Neuronal stem cell (in vitro differentiated cells): ENCODE data around the gene SNX2.
"Not testable (repeated sequence)": the region's sequence is repeated elsewhere in the genome, so short reads cannot be mapped to it uniquely, and the experiment has no call there.

Source experiments
- DNase-seq: peaks from one replicate; pipeline ENCODE4 v3.0.0-alpha.2; 2013; ENCODE audit warnings: low spot score
- H2AFZ ChIP-seq: one replicate; pipeline ENCODE4 v1.6.1; 2013; ENCODE audit warnings: mild to moderate bottlenecking, low read length, inconsistent platforms
- H2AK5ac ChIP-seq: 2 replicates; pipeline ENCODE4 v1.6.1; 2013; ENCODE audit warnings: low read depth, mild to moderate bottlenecking, inconsistent platforms, low read length, moderate library complexity, mixed read lengths
- H2BK120ac ChIP-seq: 2 replicates; pipeline ENCODE4 v1.6.1; 2013; ENCODE audit warnings: low read depth, mild to moderate bottlenecking, inconsistent platforms, low read length, moderate library complexity, mixed read lengths
- H2BK12ac ChIP-seq: one replicate; pipeline ENCODE4 v1.6.1; 2013; ENCODE audit warnings: low read length, inconsistent platforms
- H2BK15ac ChIP-seq: 2 replicates; pipeline ENCODE4 v1.6.1; 2013; ENCODE audit warnings: mild to moderate bottlenecking, low read length, inconsistent platforms, mixed read lengths
- H2BK5ac ChIP-seq: one replicate; pipeline ENCODE4 v1.6.1; 2013; ENCODE audit warnings: inconsistent platforms, mild to moderate bottlenecking, low read length, moderate library complexity
- H3K14ac ChIP-seq: one replicate; pipeline ENCODE4 v1.6.1; 2013; ENCODE audit warnings: low read length, inconsistent platforms
- H3K18ac ChIP-seq: 2 replicates; pipeline ENCODE4 v1.6.1; 2013; ENCODE audit warnings: low read length, inconsistent platforms
- H3K23ac ChIP-seq: 2 replicates; pipeline ENCODE4 v1.6.1; 2013; ENCODE audit warnings: low read depth, mild to moderate bottlenecking, mixed read lengths, low read length, inconsistent platforms; ENCODE audit not compliant: poor library complexity
- H3K27ac ChIP-seq: replicated peaks from 3 replicates; pipeline ENCODE4 v1.5.1; 2013; ENCODE audit warnings: low read length, inconsistent platforms
- H3K27me3 ChIP-seq, 3 experiments: 2 replicates each; pipeline ENCODE4 v1.6.1; 2013; ENCODE audit warnings: low read length in 3 of 3, mild to moderate bottlenecking in 2 of 3, inconsistent platforms in 1 of 3, low read depth in 1 of 3, mixed read lengths in 1 of 3, moderate library complexity in 1 of 3; ENCODE audit not compliant: control insufficient read depth in 3 of 3, insufficient read depth in 3 of 3
- H3K36me3 ChIP-seq, 2 donors: replicated peaks in 1 of 2; 2 replicates each; pipeline ENCODE4 v1.6.1; 2013; ENCODE audit warnings: low read length in 2 of 2; ENCODE audit not compliant: control insufficient read depth in 2 of 2, insufficient read depth in 2 of 2
- H3K4ac ChIP-seq: 2 replicates; pipeline ENCODE4 v1.6.1; 2013; ENCODE audit warnings: inconsistent platforms, mild to moderate bottlenecking, low read length, moderate library complexity
- H3K4me1 ChIP-seq, 2 donors: 1 replicate in 1 of 2; 2 replicates in 1 of 2; pipeline ENCODE4 v1.6.1; 2013; ENCODE audit warnings: low read length in 2 of 2, low read depth in 1 of 2; ENCODE audit not compliant: control insufficient read depth in 2 of 2, insufficient read depth in 1 of 2
- H3K4me2 ChIP-seq: one replicate; pipeline ENCODE4 v1.6.1; 2013; ENCODE audit warnings: mild to moderate bottlenecking, low read length, inconsistent platforms; ENCODE audit not compliant: insufficient read depth, poor library complexity, severe bottlenecking
- H3K4me3 ChIP-seq, 2 donors: 2 replicates each; pipeline ENCODE4 v1.5.1; 2013; ENCODE audit warnings: low read length in 2 of 2, mild to moderate bottlenecking in 2 of 2, inconsistent platforms in 1 of 2, moderate library complexity in 1 of 2
- H3K79me1 ChIP-seq: one replicate; pipeline ENCODE4 v1.6.1; 2013; ENCODE audit warnings: low read depth, mild to moderate bottlenecking, inconsistent platforms, low read length, moderate library complexity
- H3K9ac ChIP-seq: one replicate; pipeline ENCODE4 v1.6.1; 2013; ENCODE audit warnings: mild to moderate bottlenecking, low read depth, low read length, inconsistent platforms; ENCODE audit not compliant: poor library complexity
- H3K9me3 ChIP-seq, 2 donors: replicated peaks in 1 of 2; 2 replicates each; pipeline versions ENCODE3 to v1.6.1; 2013; ENCODE audit warnings: low read length in 2 of 2, mild to moderate bottlenecking in 2 of 2, inconsistent platforms in 1 of 2, low read depth in 1 of 2, mixed read lengths in 1 of 2, moderate library complexity in 1 of 2; ENCODE audit not compliant: control insufficient read depth in 2 of 2, insufficient read depth in 1 of 2
- H4K8ac ChIP-seq: one replicate; pipeline ENCODE4 v1.6.1; 2013; ENCODE audit warnings: low read depth, mild to moderate bottlenecking, inconsistent platforms, low read length, moderate library complexity
- H4K91ac ChIP-seq: one replicate; pipeline ENCODE4 v1.6.1; 2013; ENCODE audit warnings: low read length, low read depth, mild to moderate bottlenecking, inconsistent platforms; ENCODE audit not compliant: poor library complexity
- WGBS, 2 donors: extraction: QIAGEN DNeasy Blood & Tissue Kit; methylation state at CpG; one replicate each; pipeline ENCODE4 v1.1.7; 2013; ENCODE audit warnings: missing lambda C conversion rate in 2 of 2, mixed read lengths in 1 of 2; ENCODE audit not compliant: insufficient read length in 2 of 2, insufficient replicate concordance in 1 of 2; ENCODE audit errors: extremely low coverage in 2 of 2; 5-methylcytosine and 5-hydroxymethylcytosine counted together

SNX2 gene

DNA sequence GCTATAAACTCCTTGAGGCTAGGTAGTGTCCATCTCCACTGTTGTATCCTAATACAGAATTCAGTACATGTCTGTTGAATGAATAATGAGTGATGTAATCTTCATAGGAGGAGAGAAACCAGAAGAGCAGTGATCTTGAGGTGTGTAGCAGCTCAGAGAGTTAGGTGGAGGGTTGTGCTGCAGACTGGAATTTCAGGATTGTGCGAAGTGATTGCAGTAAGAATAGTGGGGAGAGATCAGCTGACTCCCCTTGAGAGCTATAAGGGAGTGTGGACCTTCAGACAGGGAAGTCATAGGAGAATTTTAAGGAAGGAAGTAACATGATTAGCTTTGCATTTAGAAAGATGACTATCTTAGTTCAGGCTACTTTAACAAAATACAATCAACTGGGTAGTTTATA is 74.9 kb downstream of the SNX2 start:
- no peak overlapping the region for H3K9ac ChIP-seq
- H2AK5ac ChIP-seq = no peak overlapping the region
- no peaks in the 10 kb centered on the region for H3K9me3 ChIP-seq
- H3K4ac ChIP-seq = no peak overlapping the region
- H3K14ac ChIP-seq = no peak overlapping the region
- H3K18ac ChIP-seq = no peak overlapping the region
- H3K4me3 ChIP-seq = no peak overlapping the region
- no peak overlapping the region for H2BK120ac ChIP-seq
- no peak overlapping the region for H2BK5ac ChIP-seq
- H2BK15ac ChIP-seq = no peak overlapping the region
- H3K36me3 ChIP-seq = no peaks in the 10 kb centered on the region
- no peak overlapping the region for H3K23ac ChIP-seq
- no peak overlapping the region for H4K8ac ChIP-seq
- H3K4me2 ChIP-seq = no peak overlapping the region
- no peak overlapping the region for H3K27ac ChIP-seq
- no peak overlapping the region for H4K91ac ChIP-seq
- no peak for DNase-seq
- no peaks in the 10 kb centered on the region for H3K79me1 ChIP-seq
- peaks cover 2 to 6% of the 10 kb centered on the region in 2 donors for H3K4me1 ChIP-seq
- no peak overlapping the region for H2BK12ac ChIP-seq
- no peak overlapping the region for H2AFZ ChIP-seq
- no CpG with 5 or more reads among the region's 1 CpG for WGBS, 2 donors
- H3K27me3 ChIP-seq = peaks cover 0 to 3% (median 0%) of the 10 kb centered on the region in 3 experiments

DNA sequence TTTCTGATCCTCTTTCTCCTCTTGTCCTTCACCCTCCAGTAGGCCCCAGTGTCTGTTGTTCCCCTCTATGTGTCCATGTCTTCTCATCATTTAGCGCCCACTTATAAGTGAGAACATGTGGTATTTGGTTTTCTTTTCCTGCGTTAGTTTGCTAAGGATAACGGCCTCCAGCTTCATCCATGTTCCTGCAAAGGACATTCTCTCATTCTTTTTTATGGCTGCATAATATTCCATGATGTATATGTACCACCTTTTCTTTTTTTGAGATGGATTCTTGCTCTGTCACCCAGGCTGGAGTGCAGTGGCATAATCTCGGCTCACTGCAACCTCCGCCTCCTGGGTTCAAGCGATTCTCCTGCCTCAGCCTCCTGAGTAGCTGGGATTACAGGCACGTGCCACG is 82.7 kb downstream of the SNX2 start:
- H3K4me2 ChIP-seq, H2BK12ac ChIP-seq, H3K4me3 ChIP-seq, H2BK120ac ChIP-seq, H3K18ac ChIP-seq, H3K9me3 ChIP-seq, H3K36me3 ChIP-seq, H3K14ac ChIP-seq, H3K23ac ChIP-seq, H4K91ac ChIP-seq, H3K9ac ChIP-seq, H2BK15ac ChIP-seq, H3K27me3 ChIP-seq, H2BK5ac ChIP-seq, H3K4me1 ChIP-seq, H3K79me1 ChIP-seq, H3K27ac ChIP-seq, H4K8ac ChIP-seq, H3K4ac ChIP-seq, H2AK5ac ChIP-seq, DNase-seq, H2AFZ ChIP-seq: not testable (repeated sequence)
- WGBS, 2 donors = no CpG with 5 or more reads among the region's 8 CpGs

DNA sequence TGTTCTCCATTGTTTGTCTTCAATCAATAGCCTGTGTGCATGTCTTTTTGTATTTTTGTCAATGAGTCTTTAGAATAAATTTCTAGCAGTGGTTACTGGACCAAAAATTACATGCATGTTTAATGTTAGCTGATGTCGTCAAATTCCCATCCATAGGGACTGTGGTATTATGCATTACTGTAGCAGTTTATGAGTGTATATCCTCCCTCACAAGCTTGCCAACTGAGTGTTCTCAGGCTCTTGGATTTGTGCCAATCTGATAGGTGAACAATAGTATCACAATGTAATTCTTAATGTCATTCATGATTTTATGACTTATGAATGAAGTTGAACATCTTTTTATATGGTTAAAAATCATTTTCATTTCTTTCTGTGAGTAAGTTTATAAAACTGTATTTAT is 83.6 kb downstream of the SNX2 start:
- H4K8ac ChIP-seq = no peak overlapping the region
- H3K27me3 ChIP-seq = no peaks in the 10 kb centered on the region
- H2BK5ac ChIP-seq = no peak overlapping the region
- H3K27ac ChIP-seq = no peak overlapping the region
- no peak overlapping the region for H2BK120ac ChIP-seq
- no peak overlapping the region for H4K91ac ChIP-seq
- no peak overlapping the region for H3K4me3 ChIP-seq
- H3K9me3 ChIP-seq = no peaks in the 10 kb centered on the region
- WGBS, 2 donors = no CpG with 5 or more reads among the region's 1 CpG
- H3K4me2 ChIP-seq = no peak overlapping the region
- H2AFZ ChIP-seq = no peak overlapping the region
- no peak for DNase-seq
- no peak overlapping the region for H2BK12ac ChIP-seq
- H2BK15ac ChIP-seq = no peak overlapping the region
- H3K36me3 ChIP-seq = no peaks in the 10 kb centered on the region
- H3K4me1 ChIP-seq = peaks cover 0 to 3% of the 10 kb centered on the region in 2 donors
- H3K18ac ChIP-seq = no peak overlapping the region
- no peak overlapping the region for H2AK5ac ChIP-seq
- H3K14ac ChIP-seq = no peak overlapping the region
- no peak overlapping the region for H3K4ac ChIP-seq
- no peak overlapping the region for H3K9ac ChIP-seq
- H3K23ac ChIP-seq = no peak overlapping the region
- peaks cover 1% of the 10 kb centered on the region for H3K79me1 ChIP-seq

DNA sequence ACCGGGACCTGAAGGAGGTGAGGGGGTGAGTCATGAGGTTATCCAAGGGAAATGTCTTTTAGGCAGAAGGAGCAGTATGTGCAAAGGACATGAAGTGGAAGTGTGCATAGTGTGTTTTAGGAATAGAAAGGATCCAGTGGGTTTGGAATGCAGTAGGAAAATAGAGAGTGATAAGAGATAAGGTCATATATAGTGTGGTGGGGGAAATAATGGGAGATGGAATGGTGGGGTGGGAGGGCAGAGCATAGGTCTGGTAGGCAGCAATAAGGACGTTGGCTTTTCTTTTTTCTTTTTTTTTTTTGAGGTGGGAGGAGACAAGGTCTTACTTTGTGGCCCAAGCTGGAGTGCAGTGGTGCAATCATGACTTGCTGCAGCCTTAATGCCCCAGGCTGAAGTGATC is 88.4 kb downstream of the SNX2 start:
- Histone ChIP-seq H2BK12ac (no peak overlapping the region), H3K4ac (no peak overlapping the region), H3K9ac (no peak overlapping the region), H2AFZ (no peak overlapping the region), H3K4me3 (no peak overlapping the region), H3K4me1 (peaks cover 0 to 3% of the 10 kb centered on the region in 2 donors), H3K27me3 (no peaks in the 10 kb centered on the region), H2BK15ac (no peak overlapping the region), H3K23ac (no peak overlapping the region), H4K8ac (no peak overlapping the region), H2AK5ac (no peak overlapping the region), H3K18ac (no peak overlapping the region), H3K36me3 (peaks cover 0 to 4% of the 10 kb centered on the region in 2 donors), H3K4me2 (no peak overlapping the region), H3K14ac (no peak overlapping the region), H4K91ac (no peak overlapping the region), H2BK120ac (no peak overlapping the region), H3K27ac (no peak overlapping the region), H3K79me1 (no peaks in the 10 kb centered on the region), H2BK5ac (no peak overlapping the region), H3K9me3 (peaks cover 0 to 2% of the 10 kb centered on the region in 2 donors)
- no CpG with 5 or more reads among the region's 2 CpGs for WGBS, 2 donors
- DNase-seq = no peak
